GM21526 (cell line): Measurements from ENCODE around the gene UBE2F.
"Not testable (repeated sequence)": the region's sequence is repeated elsewhere in the genome, so short reads cannot be mapped to it uniquely, and the experiment has no call there.

Source experiments
- ATAC-seq: cut with Tn5 transposase; IDR thresholded peaks from one replicate; pipeline ENCODE4 v1.9.1; 2021; ENCODE audit warnings: moderate library complexity; ENCODE audit not compliant: unreplicated experiment, low FRiP score

UBE2F gene

GRCh38 chr2:237977380-237977779 lies 10.6 kb downstream of the UBE2F start:
- no peak for ATAC-seq

DNA sequence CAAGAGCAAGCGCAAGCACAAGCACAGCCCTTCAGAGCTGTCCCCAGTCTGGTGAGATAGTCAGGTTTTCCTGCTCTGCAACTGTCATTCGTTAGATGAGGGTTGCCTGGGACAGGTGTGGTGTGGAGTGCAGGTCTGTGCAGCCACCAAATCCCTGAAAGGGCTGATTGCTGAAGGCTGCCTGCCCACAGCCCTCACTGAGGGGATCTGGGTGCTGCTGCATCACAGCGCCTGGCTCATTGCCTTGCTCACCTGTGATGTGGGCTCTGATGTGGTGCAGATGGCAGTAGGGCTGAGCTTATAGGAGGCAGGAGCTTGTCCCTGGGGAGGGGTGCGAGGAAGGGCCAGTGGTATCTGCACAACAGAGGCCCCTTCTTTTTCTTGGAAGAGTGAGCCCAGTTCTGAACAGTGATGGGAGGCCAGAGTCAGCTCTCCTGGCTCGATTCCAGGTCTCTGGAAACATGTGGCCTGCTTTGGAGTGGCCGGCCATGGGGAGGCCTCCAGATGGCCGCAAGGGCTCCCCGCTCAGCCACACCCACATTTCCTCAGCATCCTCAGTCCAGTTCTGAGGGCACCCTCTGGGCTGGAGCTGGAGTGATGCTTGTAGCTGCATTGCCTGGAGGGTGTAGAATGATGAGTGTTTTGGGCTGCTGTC lies 11.4 kb downstream of the UBE2F start:
- ATAC-seq: no peak

- no peak for ATAC-seq
Observed at GRCh38 chr2:237979331-237979730, 12.5 kb downstream of the UBE2F start.

- ATAC-seq: no peak
Observed at GRCh38 chr2:237980087-237980486, 13.3 kb downstream of the UBE2F start.

DNA sequence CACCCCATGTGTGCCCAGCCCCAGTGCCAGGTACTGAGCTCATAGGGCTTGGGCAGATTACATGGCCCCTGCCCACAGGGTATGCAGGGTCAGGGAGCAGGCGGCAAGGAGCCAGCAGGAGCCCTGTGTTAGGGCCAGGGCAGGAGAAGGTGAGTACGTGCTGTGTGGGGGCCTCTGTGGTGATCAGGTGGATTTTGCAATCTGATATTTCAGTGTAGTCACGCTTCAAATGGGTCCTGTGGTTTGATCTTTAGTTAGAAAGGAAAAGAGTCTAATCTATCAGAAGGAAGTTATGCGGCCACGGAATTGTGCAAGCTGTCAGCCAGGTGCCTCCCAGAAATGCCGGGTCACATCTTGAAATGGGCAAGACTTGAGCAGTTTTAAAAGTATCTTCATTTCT lies 13.9 kb downstream of the UBE2F start:
- ATAC-seq: no peak

GRCh38 chr2:237981621-237982020 lies 14.8 kb downstream of the UBE2F start:
- not testable (repeated sequence) for ATAC-seq

- ATAC-seq: no peak
Observed at GRCh38 chr2:237982039-237982725, 15.4 kb downstream of the UBE2F start.

- no peak for ATAC-seq
Observed at GRCh38 chr2:237983922-237984321, 17.1 kb downstream of the UBE2F start.

DNA sequence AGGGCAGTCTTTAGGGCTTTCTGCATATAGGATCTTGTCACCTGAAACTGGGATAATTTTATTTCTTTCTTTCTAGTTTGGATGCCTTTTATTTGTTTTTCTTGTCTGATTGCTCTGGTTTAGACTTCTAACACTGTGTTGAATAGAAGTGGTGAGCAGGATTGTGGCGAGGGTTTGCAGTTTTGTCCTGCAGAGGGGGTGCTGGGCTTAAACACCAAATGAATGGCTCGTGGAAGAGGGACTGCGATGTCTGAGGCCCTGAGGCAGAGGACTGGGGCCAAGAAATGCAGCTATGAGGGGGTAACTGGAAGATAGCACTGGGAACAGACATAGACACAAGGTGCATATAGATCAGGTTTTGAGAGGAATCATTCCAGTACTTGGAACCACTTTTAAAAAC lies 20.5 kb downstream of the UBE2F start:
- no peak for ATAC-seq

DNA sequence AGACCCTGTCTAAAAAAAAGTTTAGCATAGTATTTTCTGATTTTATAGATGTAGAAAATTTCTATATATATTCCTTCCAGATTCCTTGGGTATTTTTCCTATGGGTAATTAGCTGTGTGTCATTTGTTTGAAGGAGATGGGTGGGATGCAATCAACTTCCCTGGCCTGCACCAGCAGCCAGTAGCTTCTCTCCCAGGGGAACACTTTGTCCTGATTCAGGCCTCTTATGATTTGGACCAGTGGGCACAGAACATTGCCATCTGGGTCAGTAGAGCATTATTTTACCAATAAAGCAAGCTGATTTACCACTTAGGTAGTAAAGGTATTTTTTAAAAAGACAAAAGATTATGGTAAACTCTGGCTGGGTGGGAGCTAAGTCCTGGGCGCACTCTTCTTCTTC lies 26.9 kb downstream of the UBE2F start:
- no peak for ATAC-seq

GRCh38 chr2:237995036-237995435 lies 28.2 kb downstream of the UBE2F start:
- ATAC-seq: no peak

- no peak for ATAC-seq
Observed at GRCh38 chr2:237996021-237996593, 29.3 kb downstream of the UBE2F start.

GRCh38 chr2:237997521-237997920 lies 30.7 kb downstream of the UBE2F start:
- no peak for ATAC-seq

GRCh38 chr2:237998530-237998929 lies 31.7 kb downstream of the UBE2F start:
- ATAC-seq: peak; percentile 67

GRCh38 chr2:238003234-238004031 lies 36.6 kb downstream of the UBE2F start:
- ATAC-seq: no peak

- no peak for ATAC-seq
Observed at GRCh38 chr2:238004077-238004830, 37.4 kb downstream of the UBE2F start.

- ATAC-seq: no peak
Observed at GRCh38 chr2:238005528-238005927, 38.7 kb downstream of the UBE2F start.

GRCh38 chr2:238006510-238006909 lies 39.7 kb downstream of the UBE2F start:
- no peak for ATAC-seq

- ATAC-seq: no peak
Observed at GRCh38 chr2:238007924-238008323, 41.1 kb downstream of the UBE2F start.

DNA sequence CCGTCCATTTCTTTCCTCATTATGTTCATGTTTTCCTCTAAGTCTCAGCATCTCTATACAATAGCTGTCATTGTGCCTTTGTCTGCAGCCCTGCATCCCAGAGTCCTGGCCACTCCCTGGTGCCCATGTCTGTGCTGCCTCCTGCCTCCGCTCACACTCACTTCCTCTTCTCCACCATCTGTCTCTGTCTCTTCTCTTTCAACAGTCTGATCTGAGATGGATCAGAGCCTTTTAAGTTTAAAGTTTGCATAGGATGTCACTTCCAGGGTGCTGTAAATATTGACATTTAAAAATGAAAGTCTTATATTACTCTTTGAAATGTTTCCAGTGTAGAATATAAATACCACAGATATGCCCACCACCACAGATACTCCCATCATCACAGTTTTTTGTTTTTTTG lies 42.7 kb downstream of the UBE2F start:
- ATAC-seq: no peak
